Measurements from ENCODE around the gene IFI44. TPM values are rescaled to one million over a fixed set of nuclear protein-coding genes. Genes with fewer than 3 reads are reported as not detected.
A peak's percentile ranks its signal among the peaks of the same experiment; 100 is the strongest.

IFI44 gene
- total RNA-seq, 5 donors from 2014 or later (not counting 1 experiment from before 2014, with no cell fraction given) = 27.0 to 54.2 (median 38.1) TPM

GRCh38 chr1:78622548-78622947 is 27.1 kb upstream of the IFI44 start:
- peaks cover 76 to 88% (median 82%) of the 10 kb centered on the region in 3 donors for H3K4me1 Mint-ChIP-seq
- CTCF ChIA-PET = interaction anchor here (0.6 to 1.4 kb wide), 6 partner anchors 17 to 54 kb away, joined by 3 to 4 read pairs (median 4); partner anchors contain the start of gene IFI44 (in 1 of the 2)
- WGBS (ENCODE audit: insufficient coverage) = 40% methylated on average over 1 of the region's 4 CpGs
- POLR2A ChIA-PET = interaction anchor here (0.5 to 0.9 kb wide), 3 partner anchors 12 to 939 kb away, joined by 3 read pairs; no protein-coding TSS in a partner anchor
- peak overlapping the region; percentile 88 to 90 for H3K27ac Mint-ChIP-seq
- ATAC-seq (replicated peaks in 1 of 4) (no peak), DNase-seq (no peak)
- H3K27ac ChIP-seq (ENCODE audit: low read length) = no peak overlapping the region
- peaks cover 28% of the 10 kb centered on the region for H3K36me3 Mint-ChIP-seq
- H3K36me3 ChIP-seq (ENCODE audit: control insufficient read depth in 2 of 2, extremely low read depth in 1 of 2, insufficient read depth in 1 of 2, low read length in 1 of 2) = no peaks in the 10 kb centered on the region
- H3K9me3 Mint-ChIP-seq = no peaks in the 10 kb centered on the region
- peak overlapping the region in 1 of 2 donors; percentile 15 for H3K4me3 ChIP-seq (ENCODE audit: control insufficient read depth in 1 of 2, extremely low read depth in 1 of 2, low read length in 1 of 2)
- peaks cover 20 to 31% of the 10 kb centered on the region in 2 experiments for H3K4me1 ChIP-seq (ENCODE audit: control insufficient read depth in 1 of 2, extremely low read depth in 1 of 2, insufficient read depth in 2 of 2, low read length in 2 of 2)
- H3K27me3 ChIP-seq (replicated peaks in 1 of 2; ENCODE audit: control insufficient read depth in 2 of 2, extremely low read depth in 1 of 2, insufficient read depth in 2 of 2, low read length in 1 of 2) = no peaks in the 10 kb centered on the region
- H3K9me3 ChIP-seq = no peaks in the 10 kb centered on the region
- peak overlapping the region; percentile 77 to 82 (median 81) for H3K4me3 Mint-ChIP-seq
- H3K27me3 Mint-ChIP-seq = no peaks in the 10 kb centered on the region

GRCh38 chr1:78624035-78624434 is 25.6 kb upstream of the IFI44 start:
- peaks cover 15 to 31% of the 10 kb centered on the region in 2 experiments for H3K4me1 ChIP-seq (ENCODE audit: control insufficient read depth in 1 of 2, extremely low read depth in 1 of 2, insufficient read depth in 2 of 2, low read length in 2 of 2)
- H3K27me3 ChIP-seq (replicated peaks in 1 of 2; ENCODE audit: control insufficient read depth in 2 of 2, extremely low read depth in 1 of 2, insufficient read depth in 2 of 2, low read length in 1 of 2) = no peaks in the 10 kb centered on the region
- Mint-ChIP-seq H3K4me1 (peaks cover 68 to 78% (median 76%) of the 10 kb centered on the region in 3 donors), H3K27me3 (no peaks in the 10 kb centered on the region), H3K9me3 (no peaks in the 10 kb centered on the region), H3K27ac (peak overlapping the region; percentile 54 to 88), H3K4me3 (peak overlapping the region; percentile 55 to 81 (median 68)), H3K36me3 (peaks cover 39% of the 10 kb centered on the region)
- ChIA-PET POLR2A (interaction anchor here (0.8 to 1.0 kb wide), 2 partner anchors 11 to 16 kb away, joined by 3 read pairs; no protein-coding TSS in a partner anchor), CTCF (interaction anchor here in 1 of 2 donors (1.2 kb wide), 1 partner anchor 25 kb away, joined by 5 read pairs; the partner anchor contains the start of gene IFI44)
- no peak overlapping the region for H3K4me3 ChIP-seq (ENCODE audit: control insufficient read depth in 1 of 2, extremely low read depth in 1 of 2, low read length in 1 of 2)
- no peak overlapping the region for H3K27ac ChIP-seq (ENCODE audit: low read length)
- no peaks in the 10 kb centered on the region for H3K9me3 ChIP-seq
- no CpG with 5 or more reads among the region's 7 CpGs for WGBS (ENCODE audit: insufficient coverage)
- no peaks in the 10 kb centered on the region for H3K36me3 ChIP-seq (ENCODE audit: control insufficient read depth in 2 of 2, extremely low read depth in 1 of 2, insufficient read depth in 1 of 2, low read length in 1 of 2)
- DNase-seq (no peak), ATAC-seq (replicated peaks in 1 of 4) (no peak)

- H3K36me3 ChIP-seq (ENCODE audit: control insufficient read depth in 2 of 2, extremely low read depth in 1 of 2, insufficient read depth in 1 of 2, low read length in 1 of 2) = no peaks in the 10 kb centered on the region
- peaks cover 45 to 54% (median 50%) of the 10 kb centered on the region in 3 donors for H3K4me1 Mint-ChIP-seq
- H3K9me3 ChIP-seq = no peaks in the 10 kb centered on the region
- peak overlapping the region in 1 of 3 donors; percentile 45 for H3K4me3 Mint-ChIP-seq
- H3K27ac ChIP-seq (ENCODE audit: low read length) = no peak overlapping the region
- DNase-seq (no peak), ATAC-seq (replicated peaks in 1 of 4) (no peak)
- peaks cover 51% of the 10 kb centered on the region for H3K36me3 Mint-ChIP-seq
- no peaks in the 10 kb centered on the region for H3K27me3 Mint-ChIP-seq
- no peak overlapping the region for H3K4me3 ChIP-seq (ENCODE audit: control insufficient read depth in 1 of 2, extremely low read depth in 1 of 2, low read length in 1 of 2)
- H3K27ac Mint-ChIP-seq = no peak overlapping the region
- POLR2A ChIA-PET = interaction anchor here in 1 of 2 donors (0.5 kb wide), 1 partner anchor 11 kb away, joined by 3 read pairs; no protein-coding TSS in a partner anchor
- WGBS (ENCODE audit: insufficient coverage) = no CpG with 5 or more reads among the region's 1 CpG
- no peaks in the 10 kb centered on the region for H3K9me3 Mint-ChIP-seq
- H3K27me3 ChIP-seq (replicated peaks in 1 of 2; ENCODE audit: control insufficient read depth in 2 of 2, extremely low read depth in 1 of 2, insufficient read depth in 2 of 2, low read length in 1 of 2) = no peaks in the 10 kb centered on the region
- CTCF ChIA-PET = interaction anchor here (0.5 to 2.5 kb wide), 7 partner anchors 10 to 482 kb away, joined by 3 to 9 read pairs (median 4); no protein-coding TSS in a partner anchor
- H3K4me1 ChIP-seq (ENCODE audit: control insufficient read depth in 1 of 2, extremely low read depth in 1 of 2, insufficient read depth in 2 of 2, low read length in 2 of 2) = peaks cover 4 to 13% of the 10 kb centered on the region in 2 experiments
Measured at GRCh38 chr1:78627321-78627720, 22.3 kb upstream of the IFI44 start.

- no peak overlapping the region for H3K27ac ChIP-seq (ENCODE audit: low read length)
- WGBS (ENCODE audit: insufficient coverage) = no CpG with 5 or more reads among the region's 2 CpGs
- H3K27me3 ChIP-seq (replicated peaks in 1 of 2; ENCODE audit: control insufficient read depth in 2 of 2, extremely low read depth in 1 of 2, insufficient read depth in 2 of 2, low read length in 1 of 2) = no peaks in the 10 kb centered on the region
- no peak overlapping the region for H3K4me3 ChIP-seq (ENCODE audit: control insufficient read depth in 1 of 2, extremely low read depth in 1 of 2, low read length in 1 of 2)
- DNase-seq (no peak), ATAC-seq (replicated peaks in 1 of 4) (no peak)
- Mint-ChIP-seq H3K4me3 (no peak overlapping the region), H3K9me3 (peaks cover 0 to 8% (median 0%) of the 10 kb centered on the region in 3 donors), H3K4me1 (peaks cover 17 to 25% (median 19%) of the 10 kb centered on the region in 3 donors), H3K27ac (no peak overlapping the region), H3K36me3 (peaks cover 40% of the 10 kb centered on the region), H3K27me3 (no peaks in the 10 kb centered on the region)
- H3K9me3 ChIP-seq = no peaks in the 10 kb centered on the region
- ChIA-PET CTCF (no interaction called here), POLR2A (no interaction called here)
- no peaks in the 10 kb centered on the region for H3K4me1 ChIP-seq (ENCODE audit: control insufficient read depth in 1 of 2, extremely low read depth in 1 of 2, insufficient read depth in 2 of 2, low read length in 2 of 2)
- H3K36me3 ChIP-seq (ENCODE audit: control insufficient read depth in 2 of 2, extremely low read depth in 1 of 2, insufficient read depth in 1 of 2, low read length in 1 of 2) = no peaks in the 10 kb centered on the region
Measured at GRCh38 chr1:78630600-78630999, 19.0 kb upstream of the IFI44 start.

GRCh38 chr1:78633209-78633608 is 16.4 kb upstream of the IFI44 start:
- ChIA-PET CTCF (no interaction called here), POLR2A (no interaction called here)
- Mint-ChIP-seq H3K36me3 (peaks cover 50% of the 10 kb centered on the region), H3K27me3 (no peaks in the 10 kb centered on the region), H3K4me3 (no peak overlapping the region), H3K4me1 (peaks cover 5 to 14% (median 6%) of the 10 kb centered on the region in 3 donors), H3K9me3 (peaks cover 0 to 8% (median 0%) of the 10 kb centered on the region in 3 donors), H3K27ac (no peak overlapping the region)
- no peaks in the 10 kb centered on the region for H3K9me3 ChIP-seq
- H3K27ac ChIP-seq (ENCODE audit: low read length) = no peak overlapping the region
- H3K4me3 ChIP-seq (ENCODE audit: control insufficient read depth in 1 of 2, extremely low read depth in 1 of 2, low read length in 1 of 2) = no peak overlapping the region
- H3K36me3 ChIP-seq (ENCODE audit: control insufficient read depth in 2 of 2, extremely low read depth in 1 of 2, insufficient read depth in 1 of 2, low read length in 1 of 2) = no peaks in the 10 kb centered on the region
- no peak for DNase-seq
- ATAC-seq (replicated peaks in 1 of 4) = no peak
- H3K27me3 ChIP-seq (replicated peaks in 1 of 2; ENCODE audit: control insufficient read depth in 2 of 2, extremely low read depth in 1 of 2, insufficient read depth in 2 of 2, low read length in 1 of 2) = no peaks in the 10 kb centered on the region
- 100% methylated on average over 3 of the region's 4 CpGs for WGBS (ENCODE audit: insufficient coverage)
- H3K4me1 ChIP-seq (ENCODE audit: control insufficient read depth in 1 of 2, extremely low read depth in 1 of 2, insufficient read depth in 2 of 2, low read length in 2 of 2) = peaks cover 0 to 2% of the 10 kb centered on the region in 2 experiments

GRCh38 chr1:78640462-78640861 is 9.2 kb upstream of the IFI44 start:
- peaks cover 13 to 28% (median 20%) of the 10 kb centered on the region in 3 donors for H3K4me1 Mint-ChIP-seq
- H3K36me3 Mint-ChIP-seq = peaks cover 85% of the 10 kb centered on the region
- H3K27ac ChIP-seq (ENCODE audit: low read length) = no peak overlapping the region
- peak overlapping the region in 1 of 2 donors; percentile 16 for H3K27ac Mint-ChIP-seq
- WGBS (ENCODE audit: insufficient coverage) = no CpG with 5 or more reads among the region's 1 CpG
- H3K36me3 ChIP-seq (ENCODE audit: control insufficient read depth in 2 of 2, extremely low read depth in 1 of 2, insufficient read depth in 1 of 2, low read length in 1 of 2) = peaks cover 0 to 4% of the 10 kb centered on the region in 2 donors
- DNase-seq = no peak
- no peaks in the 10 kb centered on the region for H3K9me3 ChIP-seq
- no peaks in the 10 kb centered on the region for H3K27me3 ChIP-seq (replicated peaks in 1 of 2; ENCODE audit: control insufficient read depth in 2 of 2, extremely low read depth in 1 of 2, insufficient read depth in 2 of 2, low read length in 1 of 2)
- no peak overlapping the region for H3K4me3 Mint-ChIP-seq
- peaks cover 4 to 11% (median 8%) of the 10 kb centered on the region in 3 donors for H3K9me3 Mint-ChIP-seq
- peaks cover 5 to 11% of the 10 kb centered on the region in 2 experiments for H3K4me1 ChIP-seq (ENCODE audit: control insufficient read depth in 1 of 2, extremely low read depth in 1 of 2, insufficient read depth in 2 of 2, low read length in 2 of 2)
- ChIA-PET POLR2A (no interaction called here), CTCF (interaction anchor here (0.9 to 1.0 kb wide), 2 partner anchors 9 to 18 kb away, joined by 3 read pairs; no protein-coding TSS in a partner anchor)
- H3K27me3 Mint-ChIP-seq = no peaks in the 10 kb centered on the region
- H3K4me3 ChIP-seq (ENCODE audit: control insufficient read depth in 1 of 2, extremely low read depth in 1 of 2, low read length in 1 of 2) = no peak overlapping the region
- no peak for ATAC-seq (replicated peaks in 1 of 4)
